Measurements from ENCODE around the gene AVEN.
A peak's percentile ranks its signal among the peaks of the same experiment; 100 is the strongest.

The AVEN gene

DNA sequence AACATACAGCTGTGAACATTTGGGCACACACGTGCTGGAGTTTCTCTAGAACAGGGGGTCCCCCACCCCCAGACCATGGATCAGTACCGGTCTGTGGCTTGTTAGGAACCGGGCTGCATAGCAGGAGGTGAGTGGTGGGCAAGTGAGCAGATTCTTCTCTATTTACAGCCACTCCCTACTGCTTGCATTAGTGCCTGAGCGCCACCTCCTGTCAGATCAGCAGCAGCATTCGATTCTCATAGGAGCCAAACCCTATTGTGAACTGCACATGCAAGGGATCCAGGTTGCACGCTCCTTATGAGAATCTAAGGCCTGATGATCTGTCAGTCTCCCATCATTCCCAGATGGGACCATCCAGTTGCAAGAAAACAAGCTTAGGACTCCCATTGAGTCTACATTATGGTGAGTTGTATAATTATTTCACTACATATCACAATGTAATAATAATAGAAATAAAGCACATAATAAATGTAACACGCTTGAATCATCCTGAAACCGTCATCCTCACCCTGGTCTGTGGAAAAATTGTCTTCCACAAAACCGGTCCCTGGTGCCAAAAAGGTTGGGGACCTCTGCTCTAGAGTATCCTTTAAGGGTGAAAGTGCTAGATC is 44.9 kb downstream of the AVEN start:
- H3K4me3 ChIP-seq (ENCODE audit: insufficient read depth, low read depth, low read length), result no peak overlapping the region
- WGBS, 2 experiments, result 71 to 72% methylated on average over 9 of the region's 9 CpGs
- no peaks in the 10 kb centered on the region for H3K4me1 ChIP-seq (ENCODE audit: control insufficient read depth, insufficient read depth, low read length)
- H3K27me3 ChIP-seq (ENCODE audit: control insufficient read depth, insufficient read depth, low read length, poor library complexity, severe bottlenecking), result no peaks in the 10 kb centered on the region
- H3K27ac ChIP-seq (ENCODE audit: insufficient read depth, low read depth, low read length, poor library complexity, severe bottlenecking), result no peak overlapping the region
- no peaks in the 10 kb centered on the region for H3K36me3 ChIP-seq (ENCODE audit: control insufficient read depth, insufficient read depth, low read length)
- no peaks in the 10 kb centered on the region for H3K9me3 ChIP-seq (ENCODE audit: control insufficient read depth, low read length)

DNA sequence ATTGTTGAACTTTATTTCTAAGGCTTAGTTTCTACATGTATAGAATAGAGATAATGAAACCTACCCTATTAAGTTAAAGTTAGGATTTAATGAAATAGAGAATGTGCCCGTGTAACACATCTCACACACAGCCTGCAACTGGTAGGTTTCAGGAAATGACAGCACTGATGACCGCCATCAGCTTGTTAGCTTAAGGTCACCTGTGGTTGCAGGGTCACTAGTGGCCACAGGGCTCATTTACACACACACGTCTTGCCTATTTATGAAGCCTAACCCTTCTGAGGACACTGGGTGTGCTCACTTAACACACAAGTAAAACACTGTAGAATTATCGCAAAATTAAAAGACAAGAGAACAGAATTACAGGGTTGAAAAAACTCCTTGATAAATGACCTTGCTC is 50.6 kb downstream of the AVEN start:
- Histone ChIP-seq H3K36me3 (ENCODE audit: control insufficient read depth, insufficient read depth, low read length) (no peaks in the 10 kb centered on the region), H3K9me3 (ENCODE audit: control insufficient read depth, low read length) (no peaks in the 10 kb centered on the region), H3K4me3 (ENCODE audit: insufficient read depth, low read depth, low read length) (no peak overlapping the region), H3K27ac (ENCODE audit: insufficient read depth, low read depth, low read length, poor library complexity, severe bottlenecking) (no peak overlapping the region), H3K4me1 (ENCODE audit: control insufficient read depth, insufficient read depth, low read length) (peaks cover 7% of the 10 kb centered on the region), H3K27me3 (ENCODE audit: control insufficient read depth, insufficient read depth, low read length, poor library complexity, severe bottlenecking) (no peaks in the 10 kb centered on the region)
- WGBS, 2 experiments, result 92 to 94% methylated on average over 4 of the region's 4 CpGs

GRCh38 chr15:33987444-33987843 is 51.6 kb downstream of the AVEN start:
- H3K27ac ChIP-seq (ENCODE audit: insufficient read depth, low read depth, low read length, poor library complexity, severe bottlenecking), result no peak overlapping the region
- H3K27me3 ChIP-seq (ENCODE audit: control insufficient read depth, insufficient read depth, low read length, poor library complexity, severe bottlenecking), result no peaks in the 10 kb centered on the region
- no peaks in the 10 kb centered on the region for H3K36me3 ChIP-seq (ENCODE audit: control insufficient read depth, insufficient read depth, low read length)
- no peaks in the 10 kb centered on the region for H3K9me3 ChIP-seq (ENCODE audit: control insufficient read depth, low read length)
- 93% methylated on average over 3 of the region's 3 CpGs for WGBS, 2 experiments
- H3K4me1 ChIP-seq (ENCODE audit: control insufficient read depth, insufficient read depth, low read length), result peaks cover 7% of the 10 kb centered on the region
- no peak overlapping the region for H3K4me3 ChIP-seq (ENCODE audit: insufficient read depth, low read depth, low read length)

DNA sequence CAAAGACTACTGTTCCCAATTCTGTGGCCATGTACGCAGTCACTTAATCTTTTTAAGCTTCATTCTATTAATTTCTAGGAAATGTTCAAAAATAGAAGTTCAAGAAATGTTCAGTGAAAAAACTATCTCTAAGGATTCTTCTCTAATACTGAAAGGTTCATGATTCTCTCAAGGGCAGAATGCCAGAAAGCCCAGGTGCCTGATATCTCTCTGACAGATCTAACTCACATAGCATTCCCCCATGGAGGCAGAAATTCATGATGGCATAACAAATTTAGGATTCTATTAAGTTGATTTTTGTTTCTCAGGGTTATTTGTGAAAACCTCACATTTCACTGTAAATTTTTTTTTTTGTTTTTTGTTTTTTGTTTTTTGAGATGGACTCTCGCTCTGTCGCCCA is 53.3 kb downstream of the AVEN start:
- no peaks in the 10 kb centered on the region for H3K9me3 ChIP-seq (ENCODE audit: control insufficient read depth, low read length)
- no peak overlapping the region for H3K4me3 ChIP-seq (ENCODE audit: insufficient read depth, low read depth, low read length)
- peak overlapping the region; percentile 67 for H3K27ac ChIP-seq (ENCODE audit: insufficient read depth, low read depth, low read length, poor library complexity, severe bottlenecking)
- H3K4me1 ChIP-seq (ENCODE audit: control insufficient read depth, insufficient read depth, low read length), result peaks cover 7% of the 10 kb centered on the region
- no peaks in the 10 kb centered on the region for H3K36me3 ChIP-seq (ENCODE audit: control insufficient read depth, insufficient read depth, low read length)
- WGBS, 2 experiments, result 67 to 92% methylated on average over 2 to 3 of the region's 3 CpGs
- H3K27me3 ChIP-seq (ENCODE audit: control insufficient read depth, insufficient read depth, low read length, poor library complexity, severe bottlenecking), result no peaks in the 10 kb centered on the region

DNA sequence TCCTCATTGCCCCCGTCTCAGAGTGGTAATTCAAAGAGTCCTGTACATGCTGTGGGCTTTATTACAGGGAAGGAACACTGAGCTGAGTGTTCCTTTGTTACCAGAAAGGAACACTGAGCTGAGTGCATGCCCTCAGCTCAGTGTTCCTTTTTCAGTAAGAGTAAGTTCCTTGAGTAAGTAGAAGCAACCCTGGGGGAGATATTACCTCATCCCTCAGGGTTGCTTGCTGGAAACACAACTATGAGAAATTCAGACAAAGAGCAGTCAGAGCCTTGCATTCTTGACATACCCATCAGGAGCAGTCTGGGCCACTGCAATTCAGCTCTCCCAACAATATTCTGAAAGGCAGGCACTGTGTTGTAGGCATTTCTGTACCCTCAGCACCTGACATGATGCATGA is 53.7 kb downstream of the AVEN start:
- Histone ChIP-seq H3K27me3 (ENCODE audit: control insufficient read depth, insufficient read depth, low read length, poor library complexity, severe bottlenecking) (no peaks in the 10 kb centered on the region), H3K4me1 (ENCODE audit: control insufficient read depth, insufficient read depth, low read length) (peaks cover 7% of the 10 kb centered on the region), H3K27ac (ENCODE audit: insufficient read depth, low read depth, low read length, poor library complexity, severe bottlenecking) (peak overlapping the region; percentile 67), H3K4me3 (ENCODE audit: insufficient read depth, low read depth, low read length) (no peak overlapping the region), H3K36me3 (ENCODE audit: control insufficient read depth, insufficient read depth, low read length) (no peaks in the 10 kb centered on the region), H3K9me3 (ENCODE audit: control insufficient read depth, low read length) (no peaks in the 10 kb centered on the region)
- WGBS, 2 experiments, result 57 to 62% methylated on average over 1 of the region's 1 CpG

DNA sequence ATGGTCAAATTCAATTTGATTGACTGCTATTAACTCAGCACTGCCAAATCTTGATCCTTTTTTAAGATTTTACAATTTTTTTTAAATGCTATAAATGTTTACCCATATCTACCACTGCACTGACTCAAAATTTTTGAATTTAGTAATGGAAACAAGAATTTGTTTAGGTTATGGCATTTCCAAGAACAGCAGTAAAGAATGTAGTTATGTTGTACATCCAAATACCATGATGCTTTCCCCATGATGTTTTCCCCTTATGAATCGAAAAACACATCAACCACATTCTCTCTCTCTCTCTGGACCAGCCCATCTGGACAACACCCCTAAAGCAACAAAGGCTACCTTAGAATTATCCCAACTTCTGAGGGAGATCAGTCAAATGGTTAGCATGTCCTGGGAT is 56.5 kb downstream of the AVEN start:
- H3K4me3 ChIP-seq (ENCODE audit: insufficient read depth, low read depth, low read length), result no peak overlapping the region
- H3K4me1 ChIP-seq (ENCODE audit: control insufficient read depth, insufficient read depth, low read length), result peaks cover 7% of the 10 kb centered on the region
- 96 to 100% methylated on average over 1 of the region's 1 CpG for WGBS, 2 experiments
- no peaks in the 10 kb centered on the region for H3K36me3 ChIP-seq (ENCODE audit: control insufficient read depth, insufficient read depth, low read length)
- no peaks in the 10 kb centered on the region for H3K9me3 ChIP-seq (ENCODE audit: control insufficient read depth, low read length)
- H3K27ac ChIP-seq (ENCODE audit: insufficient read depth, low read depth, low read length, poor library complexity, severe bottlenecking), result no peak overlapping the region
- H3K27me3 ChIP-seq (ENCODE audit: control insufficient read depth, insufficient read depth, low read length, poor library complexity, severe bottlenecking), result no peaks in the 10 kb centered on the region

- Histone ChIP-seq H3K27me3 (ENCODE audit: control insufficient read depth, insufficient read depth, low read length, poor library complexity, severe bottlenecking) (no peaks in the 10 kb centered on the region), H3K36me3 (ENCODE audit: control insufficient read depth, insufficient read depth, low read length) (no peaks in the 10 kb centered on the region), H3K27ac (ENCODE audit: insufficient read depth, low read depth, low read length, poor library complexity, severe bottlenecking) (no peak overlapping the region), H3K4me1 (ENCODE audit: control insufficient read depth, insufficient read depth, low read length) (peaks cover 3% of the 10 kb centered on the region), H3K4me3 (ENCODE audit: insufficient read depth, low read depth, low read length) (no peak overlapping the region), H3K9me3 (ENCODE audit: control insufficient read depth, low read length) (no peaks in the 10 kb centered on the region)
- WGBS, 2 experiments, result 67 to 78% methylated on average over 6 to 7 of the region's 7 CpGs
These were observed 58.8 kb downstream of the AVEN start for GRCh38 chr15:33980159-33980558.

- Histone ChIP-seq H3K36me3 (ENCODE audit: control insufficient read depth, insufficient read depth, low read length) (no peaks in the 10 kb centered on the region), H3K27me3 (ENCODE audit: control insufficient read depth, insufficient read depth, low read length, poor library complexity, severe bottlenecking) (no peaks in the 10 kb centered on the region), H3K4me1 (ENCODE audit: control insufficient read depth, insufficient read depth, low read length) (no peaks in the 10 kb centered on the region), H3K4me3 (ENCODE audit: insufficient read depth, low read depth, low read length) (no peak overlapping the region), H3K27ac (ENCODE audit: insufficient read depth, low read depth, low read length, poor library complexity, severe bottlenecking) (no peak overlapping the region), H3K9me3 (ENCODE audit: control insufficient read depth, low read length) (no peaks in the 10 kb centered on the region)
- WGBS, 2 experiments, result 90 to 92% methylated on average over 2 to 4 of the region's 4 CpGs
These were observed 63.9 kb downstream of the AVEN start for GRCh38 chr15:33975022-33975565.

GRCh38 chr15:33971811-33972210 is 67.2 kb downstream of the AVEN start:
- H3K27me3 ChIP-seq (ENCODE audit: control insufficient read depth, insufficient read depth, low read length, poor library complexity, severe bottlenecking), result no peaks in the 10 kb centered on the region
- H3K4me1 ChIP-seq (ENCODE audit: control insufficient read depth, insufficient read depth, low read length), result no peaks in the 10 kb centered on the region
- H3K36me3 ChIP-seq (ENCODE audit: control insufficient read depth, insufficient read depth, low read length), result no peaks in the 10 kb centered on the region
- no peaks in the 10 kb centered on the region for H3K9me3 ChIP-seq (ENCODE audit: control insufficient read depth, low read length)
- H3K4me3 ChIP-seq (ENCODE audit: insufficient read depth, low read depth, low read length), result no peak overlapping the region
- H3K27ac ChIP-seq (ENCODE audit: insufficient read depth, low read depth, low read length, poor library complexity, severe bottlenecking), result no peak overlapping the region
- WGBS, 2 experiments, result 95 to 100% methylated on average over 2 of the region's 2 CpGs

GRCh38 chr15:33968821-33969220 is 70.2 kb downstream of the AVEN start:
- Histone ChIP-seq H3K4me3 (ENCODE audit: insufficient read depth, low read depth, low read length) (no peak overlapping the region), H3K9me3 (ENCODE audit: control insufficient read depth, low read length) (no peaks in the 10 kb centered on the region), H3K27me3 (ENCODE audit: control insufficient read depth, insufficient read depth, low read length, poor library complexity, severe bottlenecking) (no peaks in the 10 kb centered on the region), H3K4me1 (ENCODE audit: control insufficient read depth, insufficient read depth, low read length) (no peaks in the 10 kb centered on the region), H3K36me3 (ENCODE audit: control insufficient read depth, insufficient read depth, low read length) (no peaks in the 10 kb centered on the region), H3K27ac (ENCODE audit: insufficient read depth, low read depth, low read length, poor library complexity, severe bottlenecking) (no peak overlapping the region)
- WGBS, 2 experiments, result 93 to 100% methylated on average over 1 to 3 of the region's 3 CpGs

All from ectodermal cell (in vitro differentiated cells).